Activated naive CD4-positive, alpha-beta T cell treated with anti-CD3 and anti-CD28 coated beads, Interleukin-2, amount 50 U/mL, for 72 hours (primary cell): ENCODE results near the gene NDUFAF4. TPM values are rescaled to one million over a fixed set of nuclear protein-coding genes. Genes with fewer than 3 reads are reported as not detected.
"Not testable (repeated sequence)": the region's sequence is repeated elsewhere in the genome, so short reads cannot be mapped to it uniquely, and the experiment has no call there.

Source experiments
- ATAC-seq, 2 donors: fragments of 150-1000 bp; cut with Tn5 transposase; 2 replicates each; pipeline ENCODE4 v1.10.0; 2021; ENCODE audit warnings: mild to moderate bottlenecking in 2 of 2, moderate library complexity in 2 of 2
- DNase-seq, 2 donors: peaks; one replicate each; pipeline ENCODE4 v3.0.0; 2021 to 2022; ENCODE audit warnings: low spot score in 2 of 2
- H3K27ac Mint-ChIP-seq, 2 donors: one replicate each; pipeline ENCODE4 v1.8.0; 2022; ENCODE audit warnings: mild to moderate bottlenecking in 2 of 2, mixed read lengths in 2 of 2
- H3K36me3 Mint-ChIP-seq, 2 donors: one replicate each; pipeline ENCODE4 v1.8.0; 2022; ENCODE audit warnings: mixed read lengths in 2 of 2
- H3K9me3 Mint-ChIP-seq, 2 donors: one replicate each; pipeline ENCODE4 v1.8.0; 2022; ENCODE audit warnings: mixed read lengths in 2 of 2
- total RNA-seq, 2 donors: library from RNA; stranded (reverse); gene quantifications; one replicate each; pipeline ENCODE4 v1.2.3, GENCODE V29; 2022

The NDUFAF4 gene
- total RNA-seq, 2 donors from 2014 or later = 42.1 to 60.7 TPM

- DNase-seq = no peak
- H3K36me3 Mint-ChIP-seq = no peaks in the 10 kb centered on the region
- H3K9me3 Mint-ChIP-seq = no peaks in the 10 kb centered on the region
- no peak for ATAC-seq
- H3K27ac Mint-ChIP-seq = no peak overlapping the region
These were observed 13.5 kb upstream of the NDUFAF4 start for GRCh38 chr6:96911171-96911570.

- DNase-seq (no peak), ATAC-seq (no peak)
- Mint-ChIP-seq H3K9me3 (no peaks in the 10 kb centered on the region), H3K36me3 (no peaks in the 10 kb centered on the region), H3K27ac (no peak overlapping the region)
These were observed 12.1 kb upstream of the NDUFAF4 start for GRCh38 chr6:96909811-96910210.

- ATAC-seq (peak; percentile 99), DNase-seq (peak in 1 of 2 donors; percentile 52)
- H3K27ac Mint-ChIP-seq = peak overlapping the region; percentile 5 to 18
These were observed 9.8 kb upstream of the NDUFAF4 start for GRCh38 chr6:96907498-96907897.

GRCh38 chr6:96900873-96901272 lies 3.2 kb upstream of the NDUFAF4 start:
- ATAC-seq = no peak
- DNase-seq = no peak
- peaks cover 0 to 8% of the 10 kb centered on the region in 2 donors for H3K36me3 Mint-ChIP-seq
- H3K27ac Mint-ChIP-seq = no peak overlapping the region
- no peaks in the 10 kb centered on the region for H3K9me3 Mint-ChIP-seq

More at GRCh38 chr6:96907498-96907897, 9.8 kb upstream of the NDUFAF4 start:
- Mint-ChIP-seq H3K36me3 (no peaks in the 10 kb centered on the region), H3K9me3 (no peaks in the 10 kb centered on the region)

- Mint-ChIP-seq H3K9me3 (no peaks in the 10 kb centered on the region), H3K36me3 (peaks cover 0 to 11% of the 10 kb centered on the region in 2 donors), H3K27ac (no peak overlapping the region)
- DNase-seq = no peak
- no peak for ATAC-seq
These were observed 1.8 kb upstream of the NDUFAF4 start for GRCh38 chr6:96899451-96899998.

GRCh38 chr6:96899019-96899418 lies 1.3 kb upstream of the NDUFAF4 start:
- H3K9me3 Mint-ChIP-seq = no peaks in the 10 kb centered on the region
- H3K36me3 Mint-ChIP-seq = peaks cover 0 to 11% of the 10 kb centered on the region in 2 donors
- H3K27ac Mint-ChIP-seq = peak overlapping the region; percentile 88 to 90
- ATAC-seq = no peak
- no peak for DNase-seq

- no peaks in the 10 kb centered on the region for H3K9me3 Mint-ChIP-seq
- H3K36me3 Mint-ChIP-seq = peaks cover 0 to 11% of the 10 kb centered on the region in 2 donors
- no peak for ATAC-seq
- no peak for DNase-seq
- H3K27ac Mint-ChIP-seq = peak overlapping the region; percentile 88 to 90
These were observed 655 bp upstream of the NDUFAF4 start for GRCh38 chr6:96898241-96898851.

- ATAC-seq (no peak), DNase-seq (no peak)
- H3K9me3 Mint-ChIP-seq = no peaks in the 10 kb centered on the region
- H3K27ac Mint-ChIP-seq = no peak overlapping the region
- H3K36me3 Mint-ChIP-seq = peaks cover 0 to 5% of the 10 kb centered on the region in 2 donors
These were observed 8.5 kb downstream of the NDUFAF4 start for GRCh38 chr6:96889146-96889545.

- DNase-seq (no peak), ATAC-seq (no peak)
- peaks cover 0 to 5% of the 10 kb centered on the region in 2 donors for H3K36me3 Mint-ChIP-seq
These were observed 8.9 kb downstream of the NDUFAF4 start for GRCh38 chr6:96888745-96889144.

GRCh38 chr6:96886519-96886918 lies 11.2 kb downstream of the NDUFAF4 start:
- H3K27ac Mint-ChIP-seq = no peak overlapping the region
- no peaks in the 10 kb centered on the region for H3K9me3 Mint-ChIP-seq
- no peak for DNase-seq

More at GRCh38 chr6:96888745-96889144, 8.9 kb downstream of the NDUFAF4 start:
- Mint-ChIP-seq H3K27ac (no peak overlapping the region), H3K9me3 (no peaks in the 10 kb centered on the region)

GRCh38 chr6:96885187-96885631 lies 12.5 kb downstream of the NDUFAF4 start:
- ATAC-seq = peak; percentile 81 to 88
- not testable (repeated sequence) for H3K9me3 Mint-ChIP-seq, DNase-seq, H3K36me3 Mint-ChIP-seq, H3K27ac Mint-ChIP-seq

More at GRCh38 chr6:96886519-96886918, 11.2 kb downstream of the NDUFAF4 start:
- H3K36me3 Mint-ChIP-seq = peaks cover 0 to 5% of the 10 kb centered on the region in 2 donors
- no peak for ATAC-seq

GRCh38 chr6:96878143-96878542 lies 19.5 kb downstream of the NDUFAF4 start:
- no peaks in the 10 kb centered on the region for H3K36me3 Mint-ChIP-seq
- no peaks in the 10 kb centered on the region for H3K9me3 Mint-ChIP-seq
- H3K27ac Mint-ChIP-seq = no peak overlapping the region
- ATAC-seq = no peak
- no peak for DNase-seq

- Mint-ChIP-seq H3K36me3 (no peaks in the 10 kb centered on the region), H3K27ac (no peak overlapping the region)
These were observed 20.7 kb downstream of the NDUFAF4 start for GRCh38 chr6:96876886-96877545.

GRCh38 chr6:96872976-96873375 lies 24.7 kb downstream of the NDUFAF4 start:
- ATAC-seq = no peak
- H3K27ac Mint-ChIP-seq = no peak overlapping the region
- H3K9me3 Mint-ChIP-seq = no peaks in the 10 kb centered on the region
- H3K36me3 Mint-ChIP-seq = no peaks in the 10 kb centered on the region
- DNase-seq = no peak

More at GRCh38 chr6:96876886-96877545, 20.7 kb downstream of the NDUFAF4 start:
- no peaks in the 10 kb centered on the region for H3K9me3 Mint-ChIP-seq
- no peak for DNase-seq
- no peak for ATAC-seq

- ATAC-seq = no peak
- no peak for DNase-seq
- H3K36me3 Mint-ChIP-seq = peaks cover 6 to 12% of the 10 kb centered on the region in 2 donors
- peaks cover 0 to 4% of the 10 kb centered on the region in 2 donors for H3K9me3 Mint-ChIP-seq
- H3K27ac Mint-ChIP-seq = no peak overlapping the region
These were observed 32.7 kb downstream of the NDUFAF4 start for GRCh38 chr6:96865055-96865405.

- H3K27ac Mint-ChIP-seq = no peak overlapping the region
- no peak for DNase-seq
- peaks cover 0 to 4% of the 10 kb centered on the region in 2 donors for H3K9me3 Mint-ChIP-seq
- H3K36me3 Mint-ChIP-seq = peaks cover 6 to 14% of the 10 kb centered on the region in 2 donors
- no peak for ATAC-seq
These were observed 33.3 kb downstream of the NDUFAF4 start for GRCh38 chr6:96864216-96865054.

GRCh38 chr6:96862560-96862959 lies 35.1 kb downstream of the NDUFAF4 start:
- ATAC-seq = no peak
- DNase-seq = no peak
- Mint-ChIP-seq H3K36me3 (peaks cover 6 to 14% of the 10 kb centered on the region in 2 donors), H3K9me3 (peaks cover 0 to 4% of the 10 kb centered on the region in 2 donors), H3K27ac (no peak overlapping the region)
